HepG2 (cell line): ENCODE results near the gene TSC22D2. TPM values are rescaled to one million over a fixed set of nuclear protein-coding genes. Genes with fewer than 3 reads are reported as not detected.
A peak's percentile ranks its signal among the peaks of the same experiment; 100 is the strongest.

ENCODE experiments used
- AGO1 ChIP-seq: fragments of 200-400 bp; formaldehyde crosslinking; IDR thresholded peaks from 2 replicates; pipeline ENCODE4 v1.6.1; 2017; ENCODE audit warnings: mild to moderate bottlenecking, low read depth, low read length, moderate library complexity; ENCODE audit not compliant: poor library complexity, severe bottlenecking
- AHDC1 ChIP-seq: sonication (generic); formaldehyde crosslinking; IDR thresholded peaks from 2 replicates; pipeline ENCODE4 v1.5.1; 2020; ENCODE audit warnings: mild to moderate bottlenecking, missing genetic modification reagents, borderline replicate concordance
- ARNT ChIP-seq: fragments of 450-650 bp; IDR thresholded peaks from 2 replicates; pipeline ENCODE4 v1.6.1; 2017
- BCL3 ChIP-seq: sonication (generic); formaldehyde crosslinking; IDR thresholded peaks from 2 replicates; pipeline ENCODE4 v1.5.1; 2020; ENCODE audit warnings: mild to moderate bottlenecking, missing genetic modification reagents, moderate library complexity
- ELF3 ChIP-seq: IDR thresholded peaks from 2 replicates; pipeline ENCODE4 v1.6.1; 2016; ENCODE audit warnings: missing genetic modification reagents, missing compliant biosample characterization
- FOXJ3 ChIP-seq: sonication (generic); formaldehyde crosslinking; IDR thresholded peaks from 2 replicates; pipeline ENCODE4 v1.4.0; 2020; ENCODE audit warnings: missing genetic modification reagents, mild to moderate bottlenecking, borderline replicate concordance
- HMG20B ChIP-seq: conservative IDR thresholded peaks from 2 replicates; pipeline ENCODE4 v1.6.1; 2016; ENCODE audit warnings: missing genetic modification reagents, missing compliant biosample characterization
- MIER2 ChIP-seq: IDR thresholded peaks from 2 replicates; pipeline ENCODE4 v1.6.1; 2016; ENCODE audit warnings: missing biosample characterization, missing genetic modification reagents
- NCOA2 ChIP-seq: sonication (generic); formaldehyde crosslinking; IDR thresholded peaks from 2 replicates; pipeline ENCODE4 v1.8.0; 2022; ENCODE audit warnings: inconsistent platforms
- PHF8 ChIP-seq: sonication (generic); formaldehyde crosslinking; IDR thresholded peaks from 2 replicates; pipeline ENCODE4 v1.5.0; 2020; ENCODE audit warnings: missing genetic modification reagents
- POLR2AphosphoS5 ChIP-seq: IDR thresholded peaks from 2 replicates; pipeline ENCODE4 v1.6.1; 2012; ENCODE audit warnings: low read depth, low read length
- SRSF1 ChIP-seq: fragments of 200-400 bp; formaldehyde crosslinking; optimal IDR thresholded peaks from 2 replicates; pipeline ENCODE3; 2017; ENCODE audit warnings: mild to moderate bottlenecking, low read depth, low read length, moderate library complexity
- TIGD3 ChIP-seq: sonication (generic); formaldehyde crosslinking; IDR thresholded peaks from 2 replicates; pipeline ENCODE4 v1.5.1; 2020; ENCODE audit warnings: mild to moderate bottlenecking, missing genetic modification reagents, borderline replicate concordance
- TOE1 ChIP-seq: sonication (generic); formaldehyde crosslinking; IDR thresholded peaks from 2 replicates; pipeline ENCODE4 v1.4.0; 2020; ENCODE audit warnings: mild to moderate bottlenecking, missing genetic modification reagents
- ZBTB7B ChIP-seq: sonication (generic); formaldehyde crosslinking; IDR thresholded peaks from 2 replicates; pipeline ENCODE4 v1.4.0; 2020; ENCODE audit warnings: missing genetic modification reagents
- ZFP36L1 ChIP-seq: sonication (generic); formaldehyde crosslinking; IDR thresholded peaks from 2 replicates; pipeline ENCODE4 v1.8.0; 2022; ENCODE audit warnings: mild to moderate bottlenecking, missing genetic modification reagents, moderate library complexity
- ZNF329 ChIP-seq: sonication (generic); formaldehyde crosslinking; IDR thresholded peaks from 2 replicates; pipeline ENCODE4 v1.9.0; 2021; ENCODE audit warnings: low read depth, mild to moderate bottlenecking, missing genetic modification reagents
- ZNF710 ChIP-seq: sonication (generic); formaldehyde crosslinking; IDR thresholded peaks from 2 replicates; pipeline ENCODE4 v1.5.0; 2020; ENCODE audit warnings: mild to moderate bottlenecking, missing genetic modification reagents, borderline replicate concordance
- polyA plus RNA-seq, 8 experiments: library from polyadenylated mRNA; depleted of rRNA in 3 of 8; stranded (reverse) in 7 of 8; unstranded in 1 of 8; fragments of >200 nt; fragmentation: Illumina TruSeq in 4 of 8; extraction: Trizol in 4 of 8; gene quantifications; 2 replicates each; pipeline versions ENCODE4 v1.2.1 to v1.2.3, GENCODE V29; 2011 to 2016; ENCODE audit warnings: low read depth in 4 of 8, missing spikeins in 1 of 8, mixed read lengths in 1 of 8; ENCODE audit not compliant: insufficient read depth in 1 of 8
- total RNA-seq, 5 experiments: library from RNA; depleted of rRNA; stranded (reverse); fragments of >200 nt; fragmentation: Illumina TruSeq; extraction: Trizol; gene quantifications; 2 replicates each; pipeline ENCODE4 v1.2.3, GENCODE V29; 2016; ENCODE audit warnings: low read depth in 1 of 5

The TSC22D2 gene
- total and polyA plus RNA-seq, 2 of the 13 experiments (the other 11 are each of a cell fraction or from before 2014, with no cell fraction given), result 4.6 to 8.2 TPM

GRCh38 chr3:150362515-150363302 lies 45.4 kb upstream of the TSC22D2 start (continued):
- TF ChIP-seq BCL3 (CRISPR knock-in tag), result no peak
- TF ChIP-seq ZNF710 (CRISPR knock-in tag), result no peak
- 0 out of 2 replicates have a peak, but pooled peaks have one; percentile 43 for TF ChIP-seq ELF3 (CRISPR knock-in tag)
- TF ChIP-seq SRSF1, result no peak
- TF ChIP-seq ZFP36L1 (CRISPR knock-in tag), result no peak
- TF ChIP-seq NCOA2 (CRISPR knock-in tag), result peak; percentile 34; the same call in 1 of the 2 replicates
- TF ChIP-seq MIER2 (CRISPR knock-in tag), result no peak
- TF ChIP-seq ZBTB7B (CRISPR knock-in tag), result no peak
- TF ChIP-seq HMG20B, result no peak
- TF ChIP-seq PHF8, result no peak
- TF ChIP-seq FOXJ3, result no peak
- TF ChIP-seq ZNF329 (CRISPR knock-in tag), result no peak
- TF ChIP-seq TOE1 (CRISPR knock-in tag), result no peak
- TF ChIP-seq AHDC1, result peak; percentile 23; the same call in 1 of the 2 replicates
- TF ChIP-seq TIGD3, result no peak
- TF ChIP-seq POLR2AphosphoS5, result no peak
- no peak for TF ChIP-seq ARNT
- TF ChIP-seq AGO1, result no peak
